HEK293T (cell line): ENCODE measurements around the gene RASA3.

Experiments
- BHLHE40 ChIP-seq: fragments of 450-650 bp; IDR thresholded peaks from 2 replicates; pipeline ENCODE4 v1.6.1; 2016; ENCODE audit warnings: mild to moderate bottlenecking, moderate library complexity, borderline replicate concordance
- ELF4 ChIP-seq: fragments of 450-650 bp; IDR thresholded peaks from 2 replicates; pipeline ENCODE4 v1.6.1; 2017; ENCODE audit warnings: antibody characterized with exemption
- FOXA1 ChIP-seq: fragments of 450-650 bp; IDR thresholded peaks from 2 replicates; pipeline ENCODE4 v1.6.1; 2016; ENCODE audit warnings: mild to moderate bottlenecking
- FOXK2 ChIP-seq: fragments of 450-650 bp; IDR thresholded peaks from 2 replicates; pipeline ENCODE4 v1.6.1; 2016; ENCODE audit warnings: mild to moderate bottlenecking
- FOXM1 ChIP-seq: fragments of 450-650 bp; IDR thresholded peaks from 2 replicates; pipeline ENCODE4 v1.6.1; 2017; ENCODE audit warnings: mild to moderate bottlenecking, borderline replicate concordance
- HDGF ChIP-seq: fragments of 450-650 bp; IDR thresholded peaks from 2 replicates; pipeline ENCODE4 v1.6.1; 2017; ENCODE audit warnings: antibody characterized with exemption, borderline replicate concordance
- LEF1 ChIP-seq: fragments of 450-650 bp; IDR thresholded peaks from 2 replicates; pipeline ENCODE4 v1.6.1; 2017; ENCODE audit warnings: mild to moderate bottlenecking, borderline replicate concordance

DNA sequence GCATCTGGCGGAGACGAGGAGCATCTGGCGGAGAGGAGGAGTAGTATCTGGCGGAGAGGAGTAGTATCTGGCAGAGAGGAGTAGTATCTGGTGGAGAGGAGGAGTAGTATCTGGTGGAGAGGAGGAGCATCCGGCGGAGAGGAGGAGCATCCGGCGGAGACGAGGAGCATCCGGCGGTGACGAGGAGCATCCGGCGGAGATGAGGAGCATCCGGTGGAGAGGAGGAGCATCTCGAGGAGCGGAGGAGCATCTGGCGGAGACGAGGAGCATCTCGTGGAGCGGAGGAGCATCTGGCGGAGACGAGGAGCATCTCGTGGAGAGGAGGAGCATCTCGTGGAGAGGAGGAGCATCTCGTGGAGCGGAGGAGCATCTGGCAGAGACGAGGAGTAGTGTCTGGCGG, 177.2 kb downstream of the RASA3 start:
- TF ChIP-seq HDGF, result no peak
- TF ChIP-seq LEF1, result no peak
- TF ChIP-seq FOXK2, result no peak
- TF ChIP-seq FOXA1, result no peak
- no peak for TF ChIP-seq BHLHE40
- no peak for TF ChIP-seq FOXM1
- no peak for TF ChIP-seq ELF4
